Body of pancreas (tissue), 4 donors: ENCODE results near the gene PIMREG. TPM values are rescaled to one million over a fixed set of nuclear protein-coding genes. Genes with fewer than 3 reads are reported as not detected.
A peak's percentile ranks its signal among the peaks of the same experiment; 100 is the strongest.

ENCODE experiments used
- ATAC-seq: fragments of 150-250 bp; one replicate; pipeline ENCODE4 v1.9.1; 2016
- DNase-seq, 4 donors: peaks; one replicate each; pipeline ENCODE4 v3.0.0-alpha.2; 2019
- H3K27ac ChIP-seq, 4 donors: fragments of 200-600 bp; sonication (generic); 1 replicate in 3 of 4; 2 replicates in 1 of 4; pipeline versions ENCODE4 v1.5.1 to v1.6.1; 2016 to 2019; ENCODE audit warnings: mild to moderate bottlenecking in 1 of 4, mixed read lengths in 1 of 4, moderate library complexity in 1 of 4
- H3K27me3 ChIP-seq, 2 donors: fragments of 200-600 bp; sonication (generic); one replicate each; pipeline ENCODE4 v1.6.0; 2016; ENCODE audit warnings: mild to moderate bottlenecking in 1 of 2
- H3K36me3 ChIP-seq, 2 donors: fragments of 200-600 bp; sonication (generic); replicated peaks in 1 of 2; 2 replicates each; pipeline ENCODE4 v1.5.1; 2016; ENCODE audit warnings: low read depth in 2 of 2; ENCODE audit not compliant: insufficient read depth in 1 of 2
- H3K4me1 ChIP-seq: fragments of 200-600 bp; sonication (generic); one replicate; pipeline ENCODE4 v1.6.0; 2016
- H3K4me3 ChIP-seq, 2 donors: fragments of 200-600 bp; sonication (generic); 1 replicate in 1 of 2; 2 replicates in 1 of 2; pipeline ENCODE4 v1.5.1; 2016 to 2019
- H3K9me3 ChIP-seq, 3 donors: fragments of 200-600 bp; sonication (generic); 1 replicate in 2 of 3; 2 replicates in 1 of 3; pipeline ENCODE4 v1.5.1; 2016
- POLR2A ChIP-seq, 3 donors: fragments of 450-650 bp; IDR thresholded peaks; one replicate each; pipeline ENCODE4 v1.6.1; 2016; ENCODE audit warnings: antibody characterized with exemption in 3 of 3, mild to moderate bottlenecking in 2 of 3
- WGBS, 2 donors: methylation state at CpG; one replicate each; pipeline ENCODE4 v1.1.5; 2017; 5-methylcytosine and 5-hydroxymethylcytosine counted together
- intact Hi-C: fragments of 100-400 bp; cut with DNase I; formaldehyde crosslinking; loops from one replicate; pipeline ENCODE4 v1.15.1; 2023
- total RNA-seq, 2 donors: library from RNA; depleted of rRNA; stranded (reverse); fragments of >200 nt; gene quantifications; one replicate each; pipeline ENCODE4 v1.1.0, GENCODE V29; 2016
- TF ChIP-seq, protein P1 (sequence below), 7 experiments: fragments of 450-650 bp in 4 of 7; fragments of 200-600 bp in 3 of 7; sonication (generic) in 3 of 7; IDR thresholded peaks; one replicate each; pipeline ENCODE4 v1.5.1; 2016 to 2019; ENCODE audit warnings: antibody characterized with exemption in 7 of 7

Gene PIMREG
- total RNA-seq, 2 donors from 2014 or later: not detected

GRCh38 chr17:6452471-6453266, 8.4 kb downstream of the PIMREG start:
- intact Hi-C loops: no loop called here
- no peak overlapping the region for H3K4me3 ChIP-seq
- H3K4me1 ChIP-seq: no peaks in the 10 kb centered on the region
- no peaks in the 10 kb centered on the region for H3K36me3 ChIP-seq
- ATAC-seq (no peak), DNase-seq (no peak)
- no peaks in the 10 kb centered on the region for H3K27me3 ChIP-seq
- WGBS, 2 donors: 76 to 83% methylated on average over 10 of the region's 10 CpGs
- no peak overlapping the region for H3K27ac ChIP-seq
- TF ChIP-seq, protein P1, sequence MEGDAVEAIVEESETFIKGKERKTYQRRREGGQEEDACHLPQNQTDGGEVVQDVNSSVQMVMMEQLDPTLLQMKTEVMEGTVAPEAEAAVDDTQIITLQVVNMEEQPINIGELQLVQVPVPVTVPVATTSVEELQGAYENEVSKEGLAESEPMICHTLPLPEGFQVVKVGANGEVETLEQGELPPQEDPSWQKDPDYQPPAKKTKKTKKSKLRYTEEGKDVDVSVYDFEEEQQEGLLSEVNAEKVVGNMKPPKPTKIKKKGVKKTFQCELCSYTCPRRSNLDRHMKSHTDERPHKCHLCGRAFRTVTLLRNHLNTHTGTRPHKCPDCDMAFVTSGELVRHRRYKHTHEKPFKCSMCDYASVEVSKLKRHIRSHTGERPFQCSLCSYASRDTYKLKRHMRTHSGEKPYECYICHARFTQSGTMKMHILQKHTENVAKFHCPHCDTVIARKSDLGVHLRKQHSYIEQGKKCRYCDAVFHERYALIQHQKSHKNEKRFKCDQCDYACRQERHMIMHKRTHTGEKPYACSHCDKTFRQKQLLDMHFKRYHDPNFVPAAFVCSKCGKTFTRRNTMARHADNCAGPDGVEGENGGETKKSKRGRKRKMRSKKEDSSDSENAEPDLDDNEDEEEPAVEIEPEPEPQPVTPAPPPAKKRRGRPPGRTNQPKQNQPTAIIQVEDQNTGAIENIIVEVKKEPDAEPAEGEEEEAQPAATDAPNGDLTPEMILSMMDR (IDR thresholded peaks at IDR 0.05): no peak
- TF ChIP-seq POLR2A (IDR thresholded peaks at IDR 0.05): no peak
- H3K9me3 ChIP-seq: no peaks in the 10 kb centered on the region

DNA sequence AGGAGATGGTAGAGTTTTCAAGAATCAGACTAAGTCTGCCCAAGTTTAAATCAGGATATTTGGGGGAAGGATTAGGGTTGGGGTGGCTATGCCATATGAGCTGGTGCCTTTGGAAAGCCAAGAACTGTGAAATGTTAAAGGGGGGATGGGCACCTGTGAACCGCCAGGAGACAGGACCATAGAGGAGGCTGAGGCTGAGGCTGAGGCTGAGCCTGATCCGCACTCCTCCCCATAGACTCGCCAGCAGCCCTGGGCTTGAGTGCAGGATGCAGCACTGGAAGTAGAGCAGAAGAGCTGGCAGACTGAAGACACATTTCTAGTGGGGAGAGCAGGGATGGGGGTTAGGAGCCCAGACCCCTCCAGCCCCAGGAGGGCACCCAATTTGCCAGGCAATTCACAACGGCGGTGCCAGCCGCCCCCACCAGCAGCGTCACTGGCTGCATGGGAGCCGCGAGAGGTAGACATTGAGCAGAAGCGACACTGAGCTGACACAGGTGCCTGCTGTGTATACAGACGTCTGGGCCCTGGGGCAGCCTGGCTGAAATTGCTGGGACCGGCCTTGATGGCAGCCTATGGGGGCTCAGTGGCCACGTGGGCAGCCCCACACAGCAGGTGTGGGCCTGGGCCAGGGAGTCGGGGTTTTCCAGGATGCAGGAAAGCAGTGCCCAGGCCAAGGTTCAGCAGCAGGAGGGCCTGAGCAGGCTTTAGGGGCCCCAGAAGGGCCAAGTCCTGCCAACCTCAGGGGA, 9.2 kb downstream of the PIMREG start:
- Histone ChIP-seq H3K4me1 (no peaks in the 10 kb centered on the region), H3K27ac (no peak overlapping the region), H3K9me3 (no peaks in the 10 kb centered on the region), H3K27me3 (no peaks in the 10 kb centered on the region), H3K4me3 (no peak overlapping the region), H3K36me3 (no peaks in the 10 kb centered on the region)
- WGBS, 2 donors: 65 to 70% methylated on average over 6 to 13 of the region's 14 CpGs
- ATAC-seq (no peak), DNase-seq (no peak)
- intact Hi-C loops: no loop called here
- no peak for TF ChIP-seq POLR2A (IDR thresholded peaks at IDR 0.05)
- TF ChIP-seq, protein P1 (IDR thresholded peaks at IDR 0.05): no peak

DNA sequence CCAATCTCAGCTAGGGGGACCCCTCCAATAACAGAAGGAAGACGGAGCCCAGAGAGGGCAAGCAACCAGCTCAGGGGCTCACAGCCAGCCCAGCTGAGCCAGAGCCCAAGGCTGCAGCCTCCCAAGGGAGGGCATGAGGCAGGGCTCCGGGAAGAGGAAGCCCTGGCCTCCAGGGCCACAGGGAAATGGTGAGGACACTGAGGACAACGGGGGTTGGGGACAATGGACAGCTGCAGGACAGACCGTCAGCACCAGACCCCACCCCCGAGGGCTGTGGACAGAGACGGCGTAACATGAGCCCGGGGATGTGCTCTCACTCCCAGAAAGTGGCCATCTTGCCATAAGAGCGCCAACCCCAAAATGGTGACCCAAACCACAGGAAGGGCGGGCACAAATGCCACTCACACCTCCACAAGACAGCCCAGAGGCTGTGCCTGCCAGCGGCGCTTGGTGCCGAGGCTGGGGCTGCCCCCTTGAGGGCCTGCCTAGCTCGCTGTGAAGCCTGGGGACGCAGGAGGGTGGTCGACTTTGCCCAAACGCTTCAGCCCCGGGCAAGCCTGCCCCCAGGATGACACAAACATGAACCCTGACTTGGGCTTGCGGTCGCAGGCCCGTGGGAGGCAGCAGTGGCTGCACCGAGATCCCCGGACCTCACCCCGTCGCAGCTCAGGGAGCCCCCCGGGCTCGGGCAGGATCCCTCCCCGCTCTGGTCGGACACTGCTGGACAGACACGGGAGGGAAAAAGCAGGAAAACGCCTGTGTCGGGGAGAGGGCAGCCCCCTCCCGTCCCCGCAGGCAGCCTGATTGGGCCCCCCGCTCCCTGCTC, 10.5 kb downstream of the PIMREG start:
- intact Hi-C loops: no loop called here
- Histone ChIP-seq H3K9me3 (no peaks in the 10 kb centered on the region), H3K4me1 (no peaks in the 10 kb centered on the region), H3K36me3 (no peaks in the 10 kb centered on the region), H3K27me3 (no peaks in the 10 kb centered on the region), H3K27ac (no peak overlapping the region), H3K4me3 (no peak overlapping the region)
- no peak for ATAC-seq
- no peak for DNase-seq
- TF ChIP-seq POLR2A (IDR thresholded peaks at IDR 0.05): no peak
- TF ChIP-seq, protein P1 (IDR thresholded peaks at IDR 0.05): no peak
- 55 to 56% methylated on average over 27 to 35 of the region's 35 CpGs for WGBS, 2 donors

GRCh38 chr17:6455321-6455705, 11.1 kb downstream of the PIMREG start:
- no peak for TF ChIP-seq POLR2A (IDR thresholded peaks at IDR 0.05)
- TF ChIP-seq, protein P1 (IDR thresholded peaks at IDR 0.05): no peak
- intact Hi-C loops: no loop called here
- Histone ChIP-seq H3K27me3 (no peaks in the 10 kb centered on the region), H3K9me3 (no peaks in the 10 kb centered on the region), H3K27ac (no peak overlapping the region), H3K36me3 (no peaks in the 10 kb centered on the region), H3K4me1 (no peaks in the 10 kb centered on the region), H3K4me3 (no peak overlapping the region)
- ATAC-seq (no peak), DNase-seq (peak in 3 of 4 donors; percentile 19 to 31 (median 23))
- 10 to 36% methylated on average over 5 to 30 of the region's 35 CpGs for WGBS, 2 donors
